GM20431 (cell line): ENCODE measurements around the gene ACSF3.

Experiments
- in situ Hi-C: fragments of 300-500 bp; cut with MseI, MboI; formaldehyde crosslinking; loops from one replicate; pipeline ENCODE4 v1.15.0; 2020; ENCODE audit warnings: low sequenced_read_pairs; ENCODE audit not compliant: unreplicated experiment

ACSF3 gene

GRCh38 chr16:89167425-89167941 lies 73.8 kb downstream of the ACSF3 start:
- in situ Hi-C loops, result loop anchor here (10.0 kb wide), 1 partner anchor 233 kb away; no protein-coding TSS in a partner anchor

DNA sequence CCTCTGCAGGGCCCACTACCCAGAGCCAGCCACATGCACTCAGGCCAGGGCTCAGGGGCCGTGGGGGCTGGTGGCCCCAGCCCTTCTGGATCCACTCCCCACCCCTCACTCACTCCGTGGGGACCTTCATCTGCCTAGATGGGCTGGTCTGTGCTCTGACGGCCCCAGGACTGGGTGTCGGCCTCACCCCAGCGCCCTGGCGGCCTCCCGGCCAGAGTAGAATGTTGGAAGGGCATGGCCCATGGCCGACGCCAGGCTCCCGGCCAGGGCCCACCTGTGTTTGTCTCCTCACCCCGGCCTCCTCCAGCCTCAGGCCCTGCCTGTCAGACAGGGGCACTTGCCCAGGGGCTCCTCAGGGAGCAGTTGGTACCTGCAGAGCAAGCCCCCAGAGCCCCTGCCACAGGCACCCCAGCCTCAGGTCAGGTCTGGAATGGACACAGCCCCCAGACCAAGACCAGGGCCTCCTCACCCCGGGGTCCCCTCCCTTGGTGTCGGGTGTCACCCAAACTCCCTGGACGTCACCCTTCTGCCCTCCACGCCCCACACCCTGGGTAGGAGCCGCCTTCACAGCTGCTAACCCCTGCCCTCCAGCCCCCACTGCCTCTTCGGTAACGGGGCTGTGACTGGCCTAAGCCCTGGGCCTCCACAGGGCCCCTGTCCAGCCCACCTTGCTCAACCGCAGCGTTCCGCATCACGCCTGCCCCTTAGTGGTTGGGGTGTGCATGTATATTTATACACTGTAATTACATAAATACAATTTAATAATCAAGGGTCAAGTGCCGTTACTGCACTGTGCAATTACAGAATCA lies 74.9 kb downstream of the ACSF3 start:
- in situ Hi-C loops, result loop anchor here (10.0 kb wide), 1 partner anchor 234 kb away; no protein-coding TSS in a partner anchor

DNA sequence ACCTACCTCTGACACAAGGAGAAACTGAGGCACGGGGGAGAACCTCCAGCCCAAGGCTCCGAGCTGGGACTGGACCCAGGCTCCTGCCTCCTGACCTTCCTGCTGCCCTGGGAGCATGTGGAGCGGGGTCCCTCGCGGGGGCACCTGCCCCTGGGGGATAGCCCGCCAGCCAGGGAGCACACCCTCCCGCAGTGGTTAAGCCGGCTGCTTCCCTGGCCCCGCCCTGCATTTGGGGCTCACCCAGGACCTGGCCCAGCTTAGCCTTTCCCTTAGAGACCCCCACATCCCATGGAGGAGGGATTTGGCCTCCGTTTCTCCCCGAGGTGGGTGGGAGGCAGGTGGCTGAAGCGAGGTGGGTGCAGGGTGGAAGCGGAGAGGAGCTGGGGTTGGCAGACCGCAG lies 76.1 kb downstream of the ACSF3 start:
- in situ Hi-C loops, result loop anchor here (10.0 kb wide), 1 partner anchor 235 kb away; no protein-coding TSS in a partner anchor

DNA sequence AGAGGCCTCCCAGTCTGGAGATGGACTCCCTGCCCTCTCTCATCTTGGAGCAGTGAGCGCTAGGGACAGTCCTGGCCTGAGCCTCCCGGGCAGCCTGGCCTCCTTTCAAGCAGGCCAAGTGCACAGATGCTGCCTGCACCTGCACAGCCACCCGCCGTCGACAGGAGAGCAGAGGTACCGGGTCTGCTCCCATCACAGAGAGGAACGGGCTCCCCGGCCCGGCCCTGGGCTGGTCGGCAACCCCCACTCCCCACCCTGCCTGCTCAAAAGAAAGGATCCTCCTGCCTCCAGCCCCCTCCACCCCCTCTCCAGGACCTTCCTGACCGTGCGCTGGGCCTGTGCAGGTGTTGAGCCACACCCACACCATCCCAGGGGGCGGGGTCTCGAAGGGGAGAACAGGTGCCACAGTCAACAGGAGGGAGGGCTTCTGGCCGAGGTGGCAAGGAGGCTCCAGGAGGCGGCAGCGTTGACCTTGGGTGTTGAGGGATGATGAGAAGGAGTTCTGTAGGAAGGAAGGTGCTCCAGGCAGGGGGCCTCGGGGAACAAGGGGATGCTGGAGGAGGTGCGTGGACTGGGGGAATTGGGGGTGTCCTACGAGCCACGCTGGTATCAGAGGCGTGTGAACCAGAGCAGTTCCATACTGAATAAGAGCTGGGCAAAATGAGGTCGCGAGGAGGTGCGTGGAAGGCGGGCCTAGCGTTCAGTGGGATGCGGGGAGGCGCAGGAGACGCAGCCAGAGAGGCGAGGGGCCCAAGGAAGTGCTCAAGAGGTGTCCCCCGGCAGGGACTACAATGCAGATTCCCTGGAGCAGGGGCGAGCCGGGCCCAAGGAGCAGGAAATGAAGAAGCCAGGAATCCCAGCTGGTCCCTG lies 76.9 kb downstream of the ACSF3 start:
- in situ Hi-C loops, result no loop called here

- in situ Hi-C loops, result no loop called here
These were observed 77.8 kb downstream of the ACSF3 start, which contains the start of gene CDH15 for GRCh38 chr16:89171216-89172170. Gene CDH15 (plus strand): TSS chr16:89171748. CDS start chr16:89171832, 84 bp downstream.

- in situ Hi-C loops, result no loop called here
These were observed 78.5 kb downstream of the ACSF3 start for GRCh38 chr16:89172171-89172527.

GRCh38 chr16:89172528-89173173 lies 79.0 kb downstream of the ACSF3 start:
- in situ Hi-C loops, result no loop called here

GRCh38 chr16:89173174-89173921 lies 79.7 kb downstream of the ACSF3 start:
- in situ Hi-C loops, result no loop called here

- in situ Hi-C loops, result no loop called here
These were observed 80.6 kb downstream of the ACSF3 start for GRCh38 chr16:89174055-89174827.

DNA sequence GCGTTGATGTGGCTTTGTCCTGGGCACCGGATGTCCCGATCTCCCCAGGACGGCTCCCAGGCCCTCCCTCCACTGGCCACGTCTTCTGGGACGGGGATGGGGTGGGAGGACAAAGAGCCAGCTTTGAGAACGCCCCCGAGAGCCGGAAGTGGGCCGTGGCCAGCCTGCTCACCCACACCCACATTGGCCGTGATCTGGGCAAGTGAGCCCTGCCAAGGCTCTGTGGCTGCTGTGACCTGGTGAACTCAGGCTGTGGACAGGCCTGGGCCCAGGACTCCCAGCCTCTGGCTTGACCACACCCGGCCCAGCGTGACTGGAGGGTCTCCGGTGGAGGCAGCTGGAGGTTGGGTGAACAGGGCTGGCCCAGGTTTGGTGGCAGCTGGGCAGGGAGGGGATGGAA lies 81.2 kb downstream of the ACSF3 start:
- in situ Hi-C loops, result no loop called here

- in situ Hi-C loops, result no loop called here
These were observed 81.9 kb downstream of the ACSF3 start for GRCh38 chr16:89175280-89176146.

GRCh38 chr16:89176147-89176690 lies 82.6 kb downstream of the ACSF3 start:
- in situ Hi-C loops, result no loop called here

- in situ Hi-C loops, result no loop called here
These were observed 83.1 kb downstream of the ACSF3 start for GRCh38 chr16:89176717-89177116.

DNA sequence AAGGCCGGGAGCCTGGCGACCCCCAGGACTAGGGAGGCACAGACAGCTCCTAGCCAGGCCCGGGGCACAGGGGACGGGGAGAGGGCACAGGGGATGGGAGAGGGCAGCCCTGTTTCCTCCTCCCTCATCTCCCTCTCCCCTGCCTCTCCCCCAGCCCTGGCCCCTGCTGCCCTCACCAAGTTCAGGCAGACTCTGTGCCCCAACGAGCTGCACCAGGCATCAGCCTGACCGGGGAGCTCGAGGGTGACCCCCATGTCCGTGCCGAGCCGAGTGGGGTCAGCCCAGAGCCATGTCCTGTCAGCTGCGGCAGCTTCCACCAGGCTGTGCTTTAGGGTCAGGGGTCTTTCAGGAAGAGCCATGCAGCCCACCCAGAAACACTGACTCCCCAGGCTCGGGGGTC lies 83.8 kb downstream of the ACSF3 start:
- in situ Hi-C loops, result no loop called here

DNA sequence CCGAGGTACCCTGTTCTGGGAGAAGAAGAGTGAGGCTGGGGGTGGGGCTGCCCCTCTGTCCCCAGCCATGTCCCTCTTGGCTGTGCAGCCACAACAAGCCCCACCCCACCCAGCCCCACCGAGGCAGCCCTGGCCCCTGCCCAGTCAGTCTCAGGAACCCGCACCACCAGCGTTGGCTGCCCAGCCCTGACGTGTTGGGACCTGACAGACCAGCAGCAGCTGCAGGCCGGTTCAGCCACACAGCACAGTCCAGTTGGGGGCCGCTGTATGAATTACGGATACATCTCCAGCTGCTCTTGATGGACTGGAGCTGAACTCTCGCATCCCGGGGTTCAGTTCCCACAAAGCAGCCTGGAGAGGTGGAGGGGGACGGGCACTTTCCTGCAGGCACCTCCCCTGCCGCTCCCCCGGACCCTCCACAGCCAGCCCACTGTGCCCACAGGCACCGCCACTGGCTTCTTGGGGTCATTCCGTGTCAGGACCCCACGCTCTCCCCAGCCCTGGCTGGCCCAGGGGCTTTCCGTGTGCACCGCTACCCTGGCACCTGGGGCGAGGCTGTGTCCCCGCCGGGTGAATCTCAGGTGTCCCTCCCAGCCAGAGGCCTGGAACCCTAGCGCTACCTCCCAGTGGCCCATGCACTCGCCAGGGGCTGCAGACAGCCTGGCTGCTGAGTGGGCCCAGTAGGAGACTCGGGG lies 84.9 kb downstream of the ACSF3 start:
- in situ Hi-C loops, result no loop called here

DNA sequence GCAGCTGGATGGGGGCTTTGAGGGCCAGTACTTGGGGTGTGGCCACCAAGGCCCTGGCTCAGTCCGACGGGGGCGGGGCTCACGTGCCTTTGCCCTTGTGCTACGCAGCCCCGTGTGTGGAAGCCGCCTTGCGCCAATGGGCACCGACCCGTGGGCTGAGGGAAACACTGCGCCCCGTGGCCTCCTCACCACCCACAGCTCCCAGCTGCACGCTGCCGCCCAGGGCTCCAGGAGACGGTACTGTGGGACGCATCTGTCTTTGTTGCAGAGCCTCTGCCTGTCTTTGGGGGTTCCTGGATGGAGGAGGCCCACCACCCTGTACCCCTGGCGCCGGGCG lies 85.5 kb downstream of the ACSF3 start:
- in situ Hi-C loops, result no loop called here
